ENCODE data around the gene CDKN3. TPM values are rescaled to one million over a fixed set of nuclear protein-coding genes. Genes with fewer than 3 reads are reported as not detected.
"Not testable (repeated sequence)": the region's sequence is repeated elsewhere in the genome, so short reads cannot be mapped to it uniquely, and the experiment has no call there.

The CDKN3 gene
- total RNA-seq, 1 donor from 2014 or later = 39.2 TPM

- H3K27me3 Mint-ChIP-seq (ENCODE audit: insufficient read depth); H3K27ac Mint-ChIP-seq; H3K4me3 Mint-ChIP-seq; H3K9me3 Mint-ChIP-seq; DNase-seq (ENCODE audit: low spot score); intact Hi-C loops (cut with micrococcal nuclease): not testable (repeated sequence)
- Mint-ChIP-seq H3K36me3 (ENCODE audit: low read depth) (peaks cover 56% of the 10 kb centered on the region), H3K4me1 (ENCODE audit: low read depth) (peaks cover 19% of the 10 kb centered on the region)
Measured at GRCh38 chr14:54403401-54404005, 6.7 kb downstream of the CDKN3 start.

- H3K27ac Mint-ChIP-seq = no peak overlapping the region
- intact Hi-C loops (cut with micrococcal nuclease) = no loop called here
- no peaks in the 10 kb centered on the region for H3K4me1 Mint-ChIP-seq (ENCODE audit: low read depth)
- H3K4me3 Mint-ChIP-seq = no peak overlapping the region
- H3K9me3 Mint-ChIP-seq = no peaks in the 10 kb centered on the region
- H3K27me3 Mint-ChIP-seq (ENCODE audit: insufficient read depth) = no peaks in the 10 kb centered on the region
- peaks cover 38% of the 10 kb centered on the region for H3K36me3 Mint-ChIP-seq (ENCODE audit: low read depth)
- DNase-seq (ENCODE audit: low spot score) = no peak
Measured at GRCh38 chr14:54410215-54410614, 13.4 kb downstream of the CDKN3 start.

- Mint-ChIP-seq H3K4me1 (ENCODE audit: low read depth) (no peaks in the 10 kb centered on the region), H3K4me3 (no peak overlapping the region), H3K9me3 (no peaks in the 10 kb centered on the region), H3K36me3 (ENCODE audit: low read depth) (peaks cover 31% of the 10 kb centered on the region), H3K27me3 (ENCODE audit: insufficient read depth) (no peaks in the 10 kb centered on the region), H3K27ac (no peak overlapping the region)
- no peak for DNase-seq (ENCODE audit: low spot score)
- intact Hi-C loops (cut with micrococcal nuclease) = no loop called here
Measured at GRCh38 chr14:54411371-54411770, 14.6 kb downstream of the CDKN3 start.

DNA sequence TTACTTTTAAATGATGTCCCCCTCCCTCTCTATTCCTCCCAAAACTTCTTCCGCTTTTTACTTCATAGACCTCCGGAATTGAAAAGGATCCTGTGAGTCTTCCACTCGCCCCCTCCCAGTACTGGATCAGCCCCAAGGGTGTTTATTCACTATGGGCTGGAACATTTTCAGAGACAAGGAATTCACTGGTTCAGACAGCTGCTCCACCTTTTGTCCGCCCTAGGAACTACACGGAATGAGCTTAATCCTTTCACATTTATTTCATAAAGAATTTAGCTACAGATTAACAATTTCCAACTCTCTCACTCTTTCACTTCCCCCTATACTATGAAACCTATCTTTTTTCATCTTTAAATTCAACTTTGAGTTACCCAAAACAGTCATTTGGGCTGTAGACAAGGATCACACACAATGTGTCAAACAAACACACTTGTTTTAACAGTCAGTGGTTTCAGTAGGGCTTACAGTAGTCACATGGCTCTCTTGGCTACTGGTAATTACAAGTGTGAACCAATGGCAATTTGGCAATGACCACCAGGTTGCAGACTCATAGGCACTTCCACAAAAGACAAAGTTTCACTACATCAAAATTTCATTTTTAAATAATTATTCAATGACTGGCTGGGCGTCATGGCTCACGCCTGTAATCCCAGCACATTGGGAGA, 23.8 kb downstream of the CDKN3 start:
- H3K9me3 Mint-ChIP-seq = no peaks in the 10 kb centered on the region
- peak overlapping the region; percentile 37 for H3K27ac Mint-ChIP-seq
- peaks cover 5% of the 10 kb centered on the region for H3K4me1 Mint-ChIP-seq (ENCODE audit: low read depth)
- H3K36me3 Mint-ChIP-seq (ENCODE audit: low read depth) = peaks cover 27% of the 10 kb centered on the region
- intact Hi-C loops (cut with micrococcal nuclease) = loop anchor here (2.0 kb wide), 1 partner anchor 20 kb away; the partner anchor contains the start of gene CNIH1
- H3K27me3 Mint-ChIP-seq (ENCODE audit: insufficient read depth) = no peaks in the 10 kb centered on the region
- no peak overlapping the region for H3K4me3 Mint-ChIP-seq
- DNase-seq (ENCODE audit: low spot score) = no peak

DNA sequence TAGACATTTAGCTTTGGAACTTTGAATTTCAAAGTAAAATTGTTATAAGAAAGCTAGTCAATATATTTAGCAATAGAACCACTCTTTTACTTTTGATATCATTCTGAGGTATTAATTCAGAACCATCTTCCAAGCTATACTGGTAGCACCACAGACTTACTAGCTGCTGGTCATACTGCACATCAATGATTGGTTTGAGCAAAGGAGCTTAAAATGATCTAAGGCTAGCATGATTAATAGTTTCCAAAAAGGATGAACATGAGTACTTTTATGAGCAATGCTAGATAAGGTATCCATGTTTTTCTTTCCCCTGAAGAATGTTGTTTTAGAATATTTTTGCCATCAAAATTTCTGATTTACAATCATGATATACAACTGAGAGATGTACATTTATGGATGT, 27.2 kb downstream of the CDKN3 start:
- no peak for DNase-seq (ENCODE audit: low spot score)
- Mint-ChIP-seq H3K9me3 (no peaks in the 10 kb centered on the region), H3K36me3 (ENCODE audit: low read depth) (peaks cover 37% of the 10 kb centered on the region), H3K27ac (no peak overlapping the region), H3K4me3 (no peak overlapping the region), H3K27me3 (ENCODE audit: insufficient read depth) (no peaks in the 10 kb centered on the region), H3K4me1 (ENCODE audit: low read depth) (peaks cover 11% of the 10 kb centered on the region)
- intact Hi-C loops (cut with micrococcal nuclease) = no loop called here

GRCh38 chr14:54424479-54424901, 27.7 kb downstream of the CDKN3 start:
- intact Hi-C loops (cut with micrococcal nuclease) = no loop called here
- Mint-ChIP-seq H3K4me3 (no peak overlapping the region), H3K36me3 (ENCODE audit: low read depth) (peaks cover 39% of the 10 kb centered on the region), H3K27ac (no peak overlapping the region), H3K27me3 (ENCODE audit: insufficient read depth) (no peaks in the 10 kb centered on the region), H3K4me1 (ENCODE audit: low read depth) (peaks cover 11% of the 10 kb centered on the region), H3K9me3 (no peaks in the 10 kb centered on the region)
- DNase-seq (ENCODE audit: low spot score) = no peak

- peaks cover 11% of the 10 kb centered on the region for H3K4me1 Mint-ChIP-seq (ENCODE audit: low read depth)
- no peak overlapping the region for H3K27ac Mint-ChIP-seq
- no peaks in the 10 kb centered on the region for H3K9me3 Mint-ChIP-seq
- H3K4me3 Mint-ChIP-seq = no peak overlapping the region
- H3K36me3 Mint-ChIP-seq (ENCODE audit: low read depth) = peaks cover 36% of the 10 kb centered on the region
- intact Hi-C loops (cut with micrococcal nuclease) = no loop called here
- no peaks in the 10 kb centered on the region for H3K27me3 Mint-ChIP-seq (ENCODE audit: insufficient read depth)
- no peak for DNase-seq (ENCODE audit: low spot score)
Measured at GRCh38 chr14:54425068-54425467, 28.3 kb downstream of the CDKN3 start.

DNA sequence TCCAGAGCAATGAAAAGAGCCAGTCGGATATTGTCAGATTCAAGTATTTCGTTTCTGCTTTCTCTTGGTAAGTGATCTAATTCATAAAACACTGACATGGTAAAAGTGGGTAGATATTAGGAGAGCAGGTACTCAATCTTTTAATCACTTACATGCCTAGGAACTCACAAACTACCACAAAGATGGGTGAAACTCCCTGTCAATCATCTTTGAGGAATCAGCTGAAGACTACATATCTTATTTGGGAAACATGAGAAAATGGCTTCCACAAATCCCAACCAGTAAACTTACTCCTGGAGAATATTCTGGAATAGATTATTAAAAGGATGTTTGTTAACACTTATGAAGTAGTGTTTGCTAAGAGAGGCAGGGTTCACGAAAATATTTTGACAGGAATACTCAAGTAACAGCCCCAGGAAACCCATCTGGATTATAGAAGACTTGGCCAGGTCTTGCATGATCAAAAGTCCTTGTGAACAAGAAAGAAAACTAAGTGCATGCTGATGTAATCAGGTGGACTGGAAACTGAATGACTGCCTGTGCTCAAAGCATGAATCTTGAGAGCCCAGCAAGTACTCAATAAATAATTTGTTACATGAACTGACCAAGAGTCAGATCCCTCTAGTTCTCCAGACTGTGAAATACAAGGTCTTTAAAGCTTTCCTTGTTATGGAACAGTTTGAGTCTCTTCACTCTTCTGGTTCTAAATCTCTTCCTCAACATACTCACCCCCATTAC, 28.9 kb downstream of the CDKN3 start:
- H3K36me3 Mint-ChIP-seq (ENCODE audit: low read depth) = peaks cover 36% of the 10 kb centered on the region
- H3K9me3 Mint-ChIP-seq = no peaks in the 10 kb centered on the region
- no peak for DNase-seq (ENCODE audit: low spot score)
- H3K4me1 Mint-ChIP-seq (ENCODE audit: low read depth) = peaks cover 11% of the 10 kb centered on the region
- H3K27me3 Mint-ChIP-seq (ENCODE audit: insufficient read depth) = no peaks in the 10 kb centered on the region
- H3K4me3 Mint-ChIP-seq = no peak overlapping the region
- H3K27ac Mint-ChIP-seq = no peak overlapping the region
- intact Hi-C loops (cut with micrococcal nuclease) = no loop called here

DNA sequence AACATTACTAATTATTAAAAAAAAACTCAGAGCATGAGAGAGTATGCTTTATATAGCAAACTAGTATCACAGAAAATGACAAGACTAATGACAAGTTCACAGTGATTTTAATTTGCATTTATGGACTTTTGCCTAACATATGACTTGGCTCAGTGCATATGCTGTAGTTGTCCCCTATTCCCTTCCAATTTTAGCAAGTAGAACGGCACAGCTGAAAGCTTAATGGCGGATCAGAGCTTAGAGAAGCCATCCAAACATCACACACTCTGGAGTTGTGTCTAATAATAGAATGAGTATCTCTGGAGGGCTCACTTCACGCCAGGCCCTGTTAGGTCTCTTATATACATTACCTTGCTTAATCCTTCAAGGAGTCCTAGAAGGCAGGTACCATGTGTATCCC, 31.1 kb downstream of the CDKN3 start:
- Mint-ChIP-seq H3K4me1 (ENCODE audit: low read depth) (peaks cover 20% of the 10 kb centered on the region), H3K4me3 (no peak overlapping the region), H3K27ac (no peak overlapping the region), H3K27me3 (ENCODE audit: insufficient read depth) (no peaks in the 10 kb centered on the region), H3K9me3 (no peaks in the 10 kb centered on the region), H3K36me3 (ENCODE audit: low read depth) (peaks cover 39% of the 10 kb centered on the region)
- intact Hi-C loops (cut with micrococcal nuclease) = no loop called here
- DNase-seq (ENCODE audit: low spot score) = no peak

DNA sequence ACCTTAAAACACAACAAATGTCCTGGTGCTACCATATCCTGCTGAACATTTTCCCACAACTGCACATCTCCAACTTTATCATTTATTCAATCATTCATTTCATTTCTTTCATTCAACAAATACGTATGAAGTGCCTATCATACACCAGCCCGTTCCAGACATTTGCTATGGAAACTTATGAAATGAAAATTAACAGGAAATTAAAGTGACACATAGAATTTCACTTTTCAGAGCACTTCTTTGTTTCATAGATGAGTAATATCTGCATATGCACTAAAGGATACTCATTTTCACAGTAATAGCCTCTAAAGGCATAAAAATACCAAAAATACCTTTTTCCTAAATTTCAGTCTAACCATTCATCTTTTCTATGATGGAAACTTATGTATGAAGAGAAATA, 31.7 kb downstream of the CDKN3 start:
- peaks cover 26% of the 10 kb centered on the region for H3K4me1 Mint-ChIP-seq (ENCODE audit: low read depth)
- H3K27me3 Mint-ChIP-seq (ENCODE audit: insufficient read depth) = no peaks in the 10 kb centered on the region
- peaks cover 39% of the 10 kb centered on the region for H3K36me3 Mint-ChIP-seq (ENCODE audit: low read depth)
- no peak overlapping the region for H3K27ac Mint-ChIP-seq
- H3K4me3 Mint-ChIP-seq = no peak overlapping the region
- no peaks in the 10 kb centered on the region for H3K9me3 Mint-ChIP-seq
- intact Hi-C loops (cut with micrococcal nuclease) = no loop called here
- DNase-seq (ENCODE audit: low spot score) = no peak

DNA sequence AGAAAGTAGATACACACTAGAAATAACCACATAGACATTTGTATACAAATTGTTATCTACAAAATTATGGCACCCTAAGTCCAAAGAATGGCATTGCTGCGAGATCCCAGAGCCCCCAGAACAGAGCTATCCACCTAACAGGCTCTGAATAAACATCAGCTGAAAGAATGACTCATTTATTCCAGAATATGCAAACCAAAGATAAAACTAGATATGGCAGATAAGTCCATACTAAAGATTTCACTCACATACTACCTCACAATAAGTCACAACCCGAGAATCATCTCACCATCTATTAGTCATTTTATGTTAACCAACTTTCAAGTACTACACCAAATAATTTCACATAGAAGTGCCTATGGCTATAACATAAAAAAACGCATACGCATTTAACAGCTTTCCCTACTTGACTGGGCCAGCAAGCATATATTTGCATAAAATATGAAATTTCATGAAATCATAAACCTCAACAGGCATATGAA, 38.7 kb downstream of the CDKN3 start:
- DNase-seq (ENCODE audit: low spot score) = no peak
- Mint-ChIP-seq H3K4me1 (ENCODE audit: low read depth) (peaks cover 73% of the 10 kb centered on the region), H3K4me3 (peak overlapping the region; percentile 74), H3K27ac (peak overlapping the region; percentile 89), H3K27me3 (ENCODE audit: insufficient read depth) (no peaks in the 10 kb centered on the region), H3K36me3 (ENCODE audit: low read depth) (peaks cover 34% of the 10 kb centered on the region), H3K9me3 (no peaks in the 10 kb centered on the region)
- intact Hi-C loops (cut with micrococcal nuclease) = loop anchor here (1.0 to 5.0 kb wide), 5 partner anchors 39 to 1708 kb away; partner anchors contain the start of gene GMFB

DNA sequence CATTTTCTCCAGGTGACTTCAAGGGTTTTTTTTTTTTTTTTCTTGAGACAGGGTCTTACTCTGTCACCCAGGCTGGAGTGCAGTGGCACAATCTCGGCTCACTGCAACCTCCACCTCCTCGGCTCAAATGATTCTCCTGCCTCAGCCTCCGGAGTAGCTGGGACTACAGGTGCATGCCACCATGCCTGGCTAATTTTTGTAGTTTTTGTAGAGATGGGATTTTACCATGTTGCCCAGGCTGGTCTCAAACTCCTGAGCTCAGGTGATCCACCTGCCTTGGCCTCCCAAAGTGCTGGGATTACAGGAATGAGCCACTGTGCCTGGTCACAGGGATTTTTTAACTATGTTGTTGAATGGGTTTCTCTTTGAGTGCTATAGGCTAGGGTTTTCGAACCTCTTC, 41.1 kb downstream of the CDKN3 start:
- not testable (repeated sequence) for H3K27ac Mint-ChIP-seq; H3K4me3 Mint-ChIP-seq; DNase-seq (ENCODE audit: low spot score); H3K27me3 Mint-ChIP-seq (ENCODE audit: insufficient read depth); H3K9me3 Mint-ChIP-seq
- H3K36me3 Mint-ChIP-seq (ENCODE audit: low read depth) = peaks cover 24% of the 10 kb centered on the region
- peaks cover 76% of the 10 kb centered on the region for H3K4me1 Mint-ChIP-seq (ENCODE audit: low read depth)
- intact Hi-C loops (cut with micrococcal nuclease) = loop anchor here (5.0 kb wide), 1 partner anchor 1711 kb away; no protein-coding TSS in a partner anchor

- intact Hi-C loops (cut with micrococcal nuclease) = loop anchor here (5.0 kb wide), 1 partner anchor 1711 kb away; no protein-coding TSS in a partner anchor
- H3K4me3 Mint-ChIP-seq = peak overlapping the region; percentile 2
- no peak overlapping the region for H3K27ac Mint-ChIP-seq
- H3K36me3 Mint-ChIP-seq (ENCODE audit: low read depth) = peaks cover 24% of the 10 kb centered on the region
- H3K27me3 Mint-ChIP-seq (ENCODE audit: insufficient read depth) = peaks cover 1% of the 10 kb centered on the region
- H3K9me3 Mint-ChIP-seq = no peaks in the 10 kb centered on the region
- DNase-seq (ENCODE audit: low spot score) = no peak
- peaks cover 69% of the 10 kb centered on the region for H3K4me1 Mint-ChIP-seq (ENCODE audit: low read depth)
Measured at GRCh38 chr14:54438703-54439102, 41.9 kb downstream of the CDKN3 start.
